Keratinocyte (primary cell): ENCODE measurements around the gene OTUD5. TPM values are rescaled to one million over a fixed set of nuclear protein-coding genes. Genes with fewer than 3 reads are reported as not detected.
A peak's percentile ranks its signal among the peaks of the same experiment; 100 is the strongest.

Experiments used
- DNase-seq: peaks from one replicate; pipeline ENCODE4 v3.0.0-alpha.2; 2011; ENCODE audit warnings: low read depth, missing footprints, low spot score
- FAIRE-seq: peaks from 2 replicates; lab custom pipeline; 2011; peaks lifted over from hg19 to GRCh38; lab: Jason Lieb, UNC
- H2AFZ ChIP-seq: 2 replicates; pipeline ENCODE4 v1.6.0; 2012; ENCODE audit warnings: low read length, control low read depth, inconsistent platforms; ENCODE audit not compliant: control insufficient read depth
- H3K27ac ChIP-seq: 2 replicates; pipeline ENCODE4 v1.5.1; 2011; ENCODE audit warnings: low read length; ENCODE audit not compliant: control insufficient read depth, insufficient read depth
- H3K27me3 ChIP-seq: 3 replicates; pipeline ENCODE4 v1.6.0; 2011; ENCODE audit warnings: low read length; ENCODE audit not compliant: control insufficient read depth, insufficient read depth; ENCODE audit errors: extremely low read depth
- H3K36me3 ChIP-seq, 2 experiments: 2 replicates in 1 of 2; 3 replicates in 1 of 2; pipeline ENCODE4 v1.5.1; 2011; ENCODE audit warnings: low read length in 2 of 2, mild to moderate bottlenecking in 1 of 2; ENCODE audit not compliant: control insufficient read depth in 2 of 2, insufficient read depth in 2 of 2; ENCODE audit errors: extremely low read depth in 1 of 2
- H3K4me1 ChIP-seq: 3 replicates; pipeline ENCODE4 v1.5.1; 2011; ENCODE audit warnings: low read length; ENCODE audit not compliant: control insufficient read depth, insufficient read depth; ENCODE audit errors: extremely low read depth
- H3K4me2 ChIP-seq: 3 replicates; pipeline ENCODE4 v1.6.0; 2011; ENCODE audit warnings: low read depth, low read length; ENCODE audit not compliant: control insufficient read depth, insufficient read depth; ENCODE audit errors: extremely low read depth
- H3K4me3 ChIP-seq, 3 experiments: fragments of 200-600 bp in 1 of 3; sonication (generic) in 1 of 3; 2 replicates in 2 of 3; 3 replicates in 1 of 3; pipeline ENCODE4 v1.5.1; 2011 to 2016; ENCODE audit warnings: low read length in 3 of 3, mild to moderate bottlenecking in 3 of 3, control low read depth in 2 of 3, inconsistent platforms in 1 of 3, low read depth in 1 of 3, mixed read lengths in 1 of 3, mixed run types in 1 of 3, moderate library complexity in 1 of 3; ENCODE audit not compliant: control insufficient read depth in 2 of 3, insufficient read depth in 2 of 3; ENCODE audit errors: extremely low read depth in 1 of 3
- H3K79me2 ChIP-seq: 2 replicates; pipeline ENCODE4 v1.6.0; 2012; ENCODE audit warnings: low read length; ENCODE audit not compliant: control insufficient read depth, insufficient read depth
- H3K9ac ChIP-seq: 3 replicates; pipeline ENCODE4 v1.6.0; 2011; ENCODE audit warnings: low read length; ENCODE audit not compliant: control insufficient read depth, insufficient read depth; ENCODE audit errors: extremely low read depth
- H3K9me1 ChIP-seq: 3 replicates; pipeline ENCODE4 v1.6.0; 2011; ENCODE audit warnings: low read length; ENCODE audit not compliant: control insufficient read depth, insufficient read depth; ENCODE audit errors: extremely low read depth
- H3K9me3 ChIP-seq: 2 replicates; pipeline ENCODE4 v1.5.1; 2012; ENCODE audit warnings: low read depth, low read length; ENCODE audit not compliant: control insufficient read depth
- H4K20me1 ChIP-seq: 3 replicates; pipeline ENCODE4 v1.6.0; 2011; ENCODE audit warnings: low read length; ENCODE audit not compliant: control insufficient read depth, insufficient read depth; ENCODE audit errors: extremely low read depth
- EZH2 ChIP-seq: IDR thresholded peaks from one replicate; pipeline ENCODE4 v1.6.1; 2012; ENCODE audit warnings: inconsistent platforms, mild to moderate bottlenecking, low read length, moderate library complexity
- dilution Hi-C: fragments of 300-500 bp; cut with MboI; formaldehyde crosslinking; loops from one replicate; pipeline ENCODE4 v1.7.0; 2020; ENCODE audit warnings: low sequenced_read_pairs; ENCODE audit not compliant: extremely low pct_ligation_motif_present
- polyA plus RNA-seq, 5 experiments: library from polyadenylated mRNA; depleted of rRNA in 3 of 5; stranded (reverse) in 3 of 5; stranded (forward) in 1 of 5; unstranded in 1 of 5; fragments of >200 nt; gene quantifications; 1 replicate in 1 of 5; 2 replicates in 3 of 5; 3 replicates in 1 of 5; pipeline versions ENCODE4 v1.2.1 to v1.2.3, GENCODE V29; 2011 to 2012; ENCODE audit warnings: missing spikeins in 2 of 5, low read depth in 1 of 5, low replicate concordance in 1 of 5
- TF ChIP-seq, protein P1 (sequence below), 3 experiments: IDR thresholded peaks in 1 of 3; conservative IDR thresholded peaks in 1 of 3; optimal IDR thresholded peaks in 1 of 3; 2 replicates in 2 of 3; 3 replicates in 1 of 3; pipeline versions ENCODE3 to v1.5.1; 2011; ENCODE audit warnings: low read length in 3 of 3, mild to moderate bottlenecking in 3 of 3, moderate library complexity in 2 of 3, control low read depth in 1 of 3, inconsistent platforms in 1 of 3; ENCODE audit not compliant: insufficient read depth in 2 of 3; ENCODE audit errors: extremely low read depth in 1 of 3

Gene OTUD5
- polyA plus RNA-seq, 1 donor (not counting 4 experiments of a cell fraction or from before 2014, with no cell fraction given): 40.3 TPM

DNA sequence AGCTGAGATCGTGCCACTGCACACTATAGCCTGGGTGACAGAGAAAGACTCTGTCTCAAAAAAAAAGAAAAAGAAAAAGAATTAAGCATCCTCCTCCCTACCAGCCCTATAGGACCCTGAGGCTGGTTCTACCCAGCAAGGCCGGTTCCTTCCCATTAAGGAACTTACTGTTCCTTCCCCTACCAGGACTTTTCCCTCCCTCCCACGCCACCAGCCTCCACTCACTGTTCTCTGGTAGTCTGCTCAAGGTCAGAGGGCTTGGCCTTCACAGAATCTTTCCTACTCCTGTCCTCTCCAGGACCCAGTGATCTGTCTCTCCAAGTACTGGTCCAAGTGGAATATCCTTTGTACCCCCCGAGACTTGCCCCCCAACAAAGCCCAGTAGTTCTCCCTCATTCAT is 43.2 kb upstream of the OTUD5 start:
- TF ChIP-seq, protein P1, sequence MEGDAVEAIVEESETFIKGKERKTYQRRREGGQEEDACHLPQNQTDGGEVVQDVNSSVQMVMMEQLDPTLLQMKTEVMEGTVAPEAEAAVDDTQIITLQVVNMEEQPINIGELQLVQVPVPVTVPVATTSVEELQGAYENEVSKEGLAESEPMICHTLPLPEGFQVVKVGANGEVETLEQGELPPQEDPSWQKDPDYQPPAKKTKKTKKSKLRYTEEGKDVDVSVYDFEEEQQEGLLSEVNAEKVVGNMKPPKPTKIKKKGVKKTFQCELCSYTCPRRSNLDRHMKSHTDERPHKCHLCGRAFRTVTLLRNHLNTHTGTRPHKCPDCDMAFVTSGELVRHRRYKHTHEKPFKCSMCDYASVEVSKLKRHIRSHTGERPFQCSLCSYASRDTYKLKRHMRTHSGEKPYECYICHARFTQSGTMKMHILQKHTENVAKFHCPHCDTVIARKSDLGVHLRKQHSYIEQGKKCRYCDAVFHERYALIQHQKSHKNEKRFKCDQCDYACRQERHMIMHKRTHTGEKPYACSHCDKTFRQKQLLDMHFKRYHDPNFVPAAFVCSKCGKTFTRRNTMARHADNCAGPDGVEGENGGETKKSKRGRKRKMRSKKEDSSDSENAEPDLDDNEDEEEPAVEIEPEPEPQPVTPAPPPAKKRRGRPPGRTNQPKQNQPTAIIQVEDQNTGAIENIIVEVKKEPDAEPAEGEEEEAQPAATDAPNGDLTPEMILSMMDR (optimal IDR thresholded peaks at IDR 0.05 in 1 of 3, IDR thresholded peaks at IDR 0.05 in 1 of 3, conservative IDR thresholded peaks at IDR 0.05 in 1 of 3; ENCODE audit: extremely low read depth in 1 of 3, insufficient read depth in 2 of 3, low read length in 3 of 3): no peak
- TF ChIP-seq EZH2: no peak
- Histone ChIP-seq H3K27me3 (no peaks in the 10 kb centered on the region), H3K4me2 (peak overlapping the region; percentile 58), H3K36me3 (peaks cover 8 to 10% of the 10 kb centered on the region in 2 experiments), H3K4me3 (no peak overlapping the region), H2AFZ (no peak overlapping the region), H4K20me1 (no peaks in the 10 kb centered on the region), H3K9me3 (no peaks in the 10 kb centered on the region), H3K9me1 (no peaks in the 10 kb centered on the region), H3K9ac (no peak overlapping the region), H3K27ac (no peak overlapping the region), H3K79me2 (peaks cover 8% of the 10 kb centered on the region), H3K4me1 (peaks cover 6% of the 10 kb centered on the region)
- DNase-seq: no peak
- FAIRE-seq: no peak
- dilution Hi-C loops: no loop called here

DNA sequence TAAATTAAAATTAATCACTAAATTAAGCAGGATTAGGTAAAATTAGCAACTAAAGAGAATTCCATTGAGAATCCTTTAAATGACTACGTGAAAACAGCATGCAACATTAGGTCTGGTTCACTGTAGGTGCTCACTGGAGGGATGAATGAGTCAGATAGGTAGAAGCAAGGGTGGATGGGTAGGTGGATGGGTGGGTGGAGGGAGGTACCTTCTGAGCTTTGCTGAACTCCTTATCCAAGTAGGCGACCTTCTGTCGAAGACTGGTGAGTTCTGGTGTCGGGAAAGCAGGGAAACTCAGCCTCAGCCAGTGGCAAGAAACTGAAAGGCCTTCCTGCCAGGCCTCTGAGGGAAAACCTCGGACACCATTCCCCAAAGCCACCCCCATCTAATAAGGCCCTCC is 41.6 kb upstream of the OTUD5 start:
- FAIRE-seq: no peak

More for the DNA sequence above, 41.6 kb upstream of the OTUD5 start:
- peaks cover 8 to 10% of the 10 kb centered on the region in 2 experiments for H3K36me3 ChIP-seq
- TF ChIP-seq, protein P1 (optimal IDR thresholded peaks at IDR 0.05 in 1 of 3, IDR thresholded peaks at IDR 0.05 in 1 of 3, conservative IDR thresholded peaks at IDR 0.05 in 1 of 3; ENCODE audit: extremely low read depth in 1 of 3, insufficient read depth in 2 of 3, low read length in 3 of 3): no peak
- TF ChIP-seq EZH2: no peak
- peaks cover 6% of the 10 kb centered on the region for H3K4me1 ChIP-seq
- no peaks in the 10 kb centered on the region for H3K9me1 ChIP-seq
- H3K4me3 ChIP-seq: no peak overlapping the region
- no peaks in the 10 kb centered on the region for H3K9me3 ChIP-seq
- no peak for DNase-seq
- no peak overlapping the region for H2AFZ ChIP-seq
- H3K27ac ChIP-seq: no peak overlapping the region
- H3K9ac ChIP-seq: no peak overlapping the region
- dilution Hi-C loops: no loop called here
- H3K27me3 ChIP-seq: no peaks in the 10 kb centered on the region
- H3K4me2 ChIP-seq: no peak overlapping the region
- H4K20me1 ChIP-seq: no peaks in the 10 kb centered on the region
- peaks cover 8% of the 10 kb centered on the region for H3K79me2 ChIP-seq
